ENCODE results near the gene LPA. TPM values are rescaled to one million over a fixed set of nuclear protein-coding genes. Genes with fewer than 3 reads are reported as not detected.

The LPA gene
- total and polyA plus RNA-seq, 2 of the 8 experiments (the other 6 are each of a cell fraction or from before 2014, with no cell fraction given), result 0.39 TPM; not detected in 1

GRCh38 chr6:160544802-160545201 is 119.3 kb downstream of the LPA start:
- Histone ChIP-seq H3K4me3 (ENCODE audit: extremely low read depth in 1 of 4, insufficient read depth in 2 of 4, low read depth in 3 of 4, low read length in 4 of 4) (no peak overlapping the region), H3K14ac (ENCODE audit: insufficient read length) (no peak overlapping the region), H4K91ac (replicated peaks; ENCODE audit: insufficient read length, low read length) (no peak overlapping the region), H3K79me2 (ENCODE audit: control insufficient read depth in 1 of 2, insufficient read depth in 2 of 2, low read length in 2 of 2) (no peaks in the 10 kb centered on the region), H3K79me1 (ENCODE audit: low read depth, low read length) (no peaks in the 10 kb centered on the region), H3K27ac (ENCODE audit: low read depth, low read length) (no peak overlapping the region), H3K4me2 (ENCODE audit: insufficient read depth in 1 of 2, low read depth in 2 of 2, low read length in 2 of 2) (no peak overlapping the region), H3K36me3 (ENCODE audit: control insufficient read depth in 2 of 4, insufficient read depth in 4 of 4, low read length in 3 of 4) (no peaks in the 10 kb centered on the region), H3K18ac (ENCODE audit: extremely low read depth, low read length) (no peak overlapping the region), H2AFZ (ENCODE audit: low read length) (no peak overlapping the region), H4K8ac (ENCODE audit: extremely low read depth, insufficient read depth, low read length) (no peak overlapping the region), H3K4ac (replicated peaks; ENCODE audit: insufficient read length, low read depth, low read length) (no peak overlapping the region), H3K4me1 (replicated peaks in 1 of 4; ENCODE audit: control insufficient read depth in 3 of 4, insufficient read depth in 4 of 4, low read length in 3 of 4) (no peaks in the 10 kb centered on the region), H3K23me2 (ENCODE audit: low read depth, low read length) (no peaks in the 10 kb centered on the region), H2BK20ac (ENCODE audit: low read length) (no peak overlapping the region), H2BK5ac (ENCODE audit: low read depth, low read length) (no peak overlapping the region), H2AK5ac (ENCODE audit: low read depth, low read length) (no peak overlapping the region), H3K9ac (replicated peaks in 1 of 4; ENCODE audit: extremely low read depth in 1 of 4, low read depth in 3 of 4, low read length in 3 of 4) (no peak overlapping the region), H3K23ac (ENCODE audit: insufficient read length) (no peak overlapping the region), H2BK120ac (replicated peaks; ENCODE audit: low read depth, low read length) (no peak overlapping the region), H2BK12ac (ENCODE audit: low read depth, low read length) (no peak overlapping the region), H3K9me3 (ENCODE audit: insufficient read depth in 2 of 2, low read depth in 1 of 2, low read length in 1 of 2) (peaks cover 39 to 53% of the 10 kb centered on the region in 2 experiments; a peak in 3 of 4 replicates), H4K20me1 (replicated peaks in 1 of 2; ENCODE audit: control insufficient read depth in 1 of 2, insufficient read depth in 2 of 2, low read length in 2 of 2) (no peaks in the 10 kb centered on the region), H3K56ac (replicated peaks; ENCODE audit: insufficient read length, low read depth, low read length) (no peak overlapping the region), H3K27me3 (replicated peaks in 1 of 4; ENCODE audit: control insufficient read depth in 3 of 4, extremely low read depth in 1 of 4, insufficient read depth in 3 of 4, low read length in 3 of 4) (no peaks in the 10 kb centered on the region), H2BK15ac (ENCODE audit: low read length) (no peak overlapping the region), H4K5ac (ENCODE audit: insufficient read length, low read depth, low read length) (no peak overlapping the region)
- DNase-seq (ENCODE audit: low read depth in 1 of 2, low spot score in 2 of 2) (no peak), FAIRE-seq (no peak)
- 91% methylated on average over 6 of the region's 6 CpGs; no CpG with 5 or more reads in 1 of the 2 experiments for WGBS, 2 experiments (ENCODE audit: extremely low coverage in 1 of 2, insufficient coverage in 1 of 2, insufficient read length in 1 of 2, insufficient replicate concordance in 2 of 2, low coverage in 1 of 2, low lambda C conversion rate in 2 of 2, missing lambda C conversion rate in 1 of 2)
- ChIA-PET CTCF (ENCODE audit: partially characterized antibody) (interaction anchor here (2.0 kb wide), 1 partner anchor 11 kb away, joined by 5 read pairs; no protein-coding TSS in a partner anchor), POLR2A (ENCODE audit: partially characterized antibody) (no interaction called here)
- TF ChIP-seq RFX5 (IDR thresholded peaks at IDR 0.05; ENCODE audit: borderline replicate concordance, low read depth, low read length), result no peak
- no peak for TF ChIP-seq SRF (IDR thresholded peaks at IDR 0.05; ENCODE audit: low read depth, low read length)
- TF ChIP-seq SUZ12 (IDR thresholded peaks at IDR 0.05; ENCODE audit: low read length), result no peak
- TF ChIP-seq RBBP5 (IDR thresholded peaks at IDR 0.05; ENCODE audit: borderline replicate concordance, low read depth, low read length), result no peak
- TF ChIP-seq POLR2AphosphoS5 (IDR thresholded peaks at IDR 0.05; ENCODE audit: low read depth, low read length), result no peak
- TF ChIP-seq KDM4A (IDR thresholded peaks at IDR 0.05; ENCODE audit: low read depth, low read length, severe bottlenecking), result no peak
- no peak for TF ChIP-seq NRF1 (IDR thresholded peaks at IDR 0.05; ENCODE audit: low read depth, low read length)
- no peak for TF ChIP-seq KDM1A (IDR thresholded peaks at IDR 0.05; ENCODE audit: borderline replicate concordance, low read length)
- no peak for TF ChIP-seq BACH1 (IDR thresholded peaks at IDR 0.05; ENCODE audit: low read length)
- TF ChIP-seq GABPA (IDR thresholded peaks at IDR 0.05; ENCODE audit: borderline replicate concordance, insufficient read depth, low read length), result no peak
- TF ChIP-seq CHD1 (IDR thresholded peaks at IDR 0.05; ENCODE audit: low read depth, low read length), result no peak
- TF ChIP-seq EZH2 (IDR thresholded peaks at IDR 0.05; ENCODE audit: low read depth, low read length, severe bottlenecking), result no peak
- TF ChIP-seq, protein P1, sequence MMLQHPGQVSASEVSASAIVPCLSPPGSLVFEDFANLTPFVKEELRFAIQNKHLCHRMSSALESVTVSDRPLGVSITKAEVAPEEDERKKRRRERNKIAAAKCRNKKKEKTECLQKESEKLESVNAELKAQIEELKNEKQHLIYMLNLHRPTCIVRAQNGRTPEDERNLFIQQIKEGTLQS (IDR thresholded peaks at IDR 0.05; ENCODE audit: insufficient read depth, low read depth, low read length), result no peak
- no peak for TF ChIP-seq GTF2F1 (IDR thresholded peaks at IDR 0.05; ENCODE audit: borderline replicate concordance, low read depth, low read length)
